Natural killer cell (primary cell): ENCODE measurements around the gene WDR44. TPM values are rescaled to one million over a fixed set of nuclear protein-coding genes. Genes with fewer than 3 reads are reported as not detected.
"Not testable (repeated sequence)": the region's sequence is repeated elsewhere in the genome, so short reads cannot be mapped to it uniquely, and the experiment has no call there.

Source experiments
- ATAC-seq, 3 donors: fragments of 150-1000 bp in 2 of 3; fragments of 200-7000 bp in 1 of 3; cut with Tn5 transposase; 1 replicate in 1 of 3; 2 replicates in 2 of 3; pipeline ENCODE4 v1.10.0; 2021; ENCODE audit warnings: mild to moderate bottlenecking in 2 of 3, moderate library complexity in 2 of 3
- DNase-seq, 2 donors: peaks; one replicate each; pipeline versions ENCODE4 v3.0.0 to v3.0.0-alpha.2; 2013 to 2021; ENCODE audit warnings: mixed read lengths in 1 of 2
- H3K27ac ChIP-seq: one replicate; pipeline ENCODE4 v1.5.1; 2013; ENCODE audit warnings: mild to moderate bottlenecking, low read length
- H3K27me3 ChIP-seq: one replicate; pipeline ENCODE4 v1.6.1; 2013; ENCODE audit warnings: low read length; ENCODE audit not compliant: control insufficient read depth, insufficient read depth
- H3K36me3 ChIP-seq: one replicate; pipeline ENCODE4 v1.6.1; 2013; ENCODE audit warnings: low read length; ENCODE audit not compliant: control insufficient read depth, insufficient read depth
- H3K4me1 ChIP-seq: one replicate; pipeline ENCODE4 v1.6.1; 2013; ENCODE audit warnings: low read length; ENCODE audit not compliant: control insufficient read depth, insufficient read depth
- H3K4me3 ChIP-seq: one replicate; pipeline ENCODE4 v1.5.1; 2013; ENCODE audit warnings: low read length
- H3K9me3 ChIP-seq: one replicate; pipeline ENCODE4 v1.6.1; 2013; ENCODE audit warnings: low read length; ENCODE audit not compliant: control insufficient read depth, insufficient read depth
- H3K27ac Mint-ChIP-seq, 2 donors: one replicate each; pipeline ENCODE4 v1.8.0; 2022; ENCODE audit warnings: mild to moderate bottlenecking in 2 of 2, mixed read lengths in 2 of 2, moderate library complexity in 1 of 2
- H3K27me3 Mint-ChIP-seq, 2 donors: one replicate each; pipeline ENCODE4 v1.8.0; 2022; ENCODE audit warnings: low read depth in 2 of 2, mixed read lengths in 2 of 2
- H3K36me3 Mint-ChIP-seq: one replicate; pipeline ENCODE4 v1.8.0; 2022; ENCODE audit warnings: mixed read lengths
- H3K4me1 Mint-ChIP-seq, 2 donors: one replicate each; pipeline ENCODE4 v1.8.0; 2022; ENCODE audit warnings: mixed read lengths in 2 of 2
- H3K4me3 Mint-ChIP-seq: one replicate; pipeline ENCODE4 v1.8.0; 2022; ENCODE audit warnings: mild to moderate bottlenecking, moderate library complexity, mixed read lengths
- H3K9me3 Mint-ChIP-seq, 2 donors: one replicate each; pipeline ENCODE4 v1.8.0; 2022; ENCODE audit warnings: mixed read lengths in 2 of 2
- CTCF ChIP-seq: fragments of 200-600 bp; IDR thresholded peaks from one replicate; pipeline ENCODE4 v1.8.0; 2022; ENCODE audit warnings: antibody characterized with exemption
- WGBS: methylation state at CpG from one replicate; pipeline ENCODE4 v1.1.7; 2013; ENCODE audit warnings: missing lambda C conversion rate; ENCODE audit not compliant: insufficient coverage; 5-methylcytosine and 5-hydroxymethylcytosine counted together
- intact Hi-C: fragments of 100-400 bp; cut with micrococcal nuclease; formaldehyde crosslinking; loops from one replicate; pipeline ENCODE4 v1.14.2; 2022
- total RNA-seq, 4 donors: library from RNA; stranded (reverse); fragments of 120-200 nt in 1 of 4; gene quantifications; one replicate each; pipeline versions ENCODE4 v1.2.3 to v1.2.4, GENCODE V29; 2013 to 2022

WDR44 gene
- total RNA-seq, 3 donors from 2014 or later (not counting 1 experiment from before 2014, with no cell fraction given), result 14.6 to 17.5 (median 16.0) TPM

DNA sequence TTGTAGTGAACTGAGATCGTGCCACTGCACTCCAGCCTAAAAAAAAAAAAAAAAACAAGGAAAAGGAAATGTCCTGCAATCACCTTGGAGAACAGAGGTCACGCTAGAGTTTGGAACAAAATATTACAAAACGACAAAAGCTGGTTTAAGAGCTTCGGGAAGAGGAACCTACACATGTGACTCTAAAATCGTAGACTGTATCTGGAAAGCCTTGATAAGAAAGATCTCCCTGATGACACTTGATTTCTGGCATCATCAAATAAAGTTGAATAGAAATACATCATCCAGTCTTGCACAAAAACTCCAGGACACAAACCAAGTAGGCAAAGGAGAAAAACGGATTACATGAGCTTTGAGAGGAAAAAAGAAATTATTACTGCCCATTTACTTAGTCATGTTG is 118.6 kb downstream of the WDR44 start:
- Mint-ChIP-seq H3K27me3 (peaks cover 0 to 7% of the 10 kb centered on the region in 2 donors), H3K4me3 (no peak overlapping the region), H3K9me3 (no peaks in the 10 kb centered on the region), H3K27ac (no peak overlapping the region), H3K36me3 (no peaks in the 10 kb centered on the region), H3K4me1 (no peaks in the 10 kb centered on the region)
- TF ChIP-seq CTCF, result no peak
- Histone ChIP-seq H3K27ac (no peak overlapping the region), H3K4me3 (no peak overlapping the region), H3K9me3 (no peaks in the 10 kb centered on the region), H3K27me3 (no peaks in the 10 kb centered on the region), H3K36me3 (no peaks in the 10 kb centered on the region), H3K4me1 (no peaks in the 10 kb centered on the region)
- ATAC-seq, result no peak
- intact Hi-C loops, result no loop called here
- no peak for DNase-seq
- 34% methylated on average over 3 of the region's 6 CpGs for WGBS

DNA sequence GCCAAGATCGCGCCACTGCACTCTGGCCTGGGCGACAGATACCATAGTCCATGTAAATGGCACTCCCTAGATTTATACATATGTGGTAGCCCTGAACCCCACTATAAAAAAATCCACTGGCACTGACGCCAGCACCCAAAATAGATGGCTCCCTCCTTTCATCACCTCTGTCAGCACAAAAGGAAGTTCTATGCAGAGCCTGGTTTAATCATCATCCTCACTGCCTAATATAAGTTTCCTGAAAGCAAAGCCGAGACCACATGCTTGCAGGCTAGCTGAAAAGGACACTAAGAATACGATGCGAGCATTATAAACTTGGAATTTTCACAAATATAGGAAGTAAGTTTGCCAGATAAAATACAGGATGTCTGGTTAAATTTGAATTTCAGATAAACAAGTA is 122.2 kb downstream of the WDR44 start:
- Histone ChIP-seq H3K4me3 (no peak overlapping the region), H3K27me3 (no peaks in the 10 kb centered on the region), H3K9me3 (no peaks in the 10 kb centered on the region), H3K36me3 (no peaks in the 10 kb centered on the region), H3K27ac (no peak overlapping the region), H3K4me1 (no peaks in the 10 kb centered on the region)
- no peak for DNase-seq
- Mint-ChIP-seq H3K4me3 (no peak overlapping the region), H3K4me1 (no peaks in the 10 kb centered on the region), H3K27ac (no peak overlapping the region), H3K36me3 (no peaks in the 10 kb centered on the region), H3K9me3 (no peaks in the 10 kb centered on the region), H3K27me3 (peaks cover 0 to 7% of the 10 kb centered on the region in 2 donors)
- ATAC-seq, result no peak
- intact Hi-C loops, result no loop called here
- no peak for TF ChIP-seq CTCF
- WGBS, result 50% methylated on average over 7 of the region's 7 CpGs

DNA sequence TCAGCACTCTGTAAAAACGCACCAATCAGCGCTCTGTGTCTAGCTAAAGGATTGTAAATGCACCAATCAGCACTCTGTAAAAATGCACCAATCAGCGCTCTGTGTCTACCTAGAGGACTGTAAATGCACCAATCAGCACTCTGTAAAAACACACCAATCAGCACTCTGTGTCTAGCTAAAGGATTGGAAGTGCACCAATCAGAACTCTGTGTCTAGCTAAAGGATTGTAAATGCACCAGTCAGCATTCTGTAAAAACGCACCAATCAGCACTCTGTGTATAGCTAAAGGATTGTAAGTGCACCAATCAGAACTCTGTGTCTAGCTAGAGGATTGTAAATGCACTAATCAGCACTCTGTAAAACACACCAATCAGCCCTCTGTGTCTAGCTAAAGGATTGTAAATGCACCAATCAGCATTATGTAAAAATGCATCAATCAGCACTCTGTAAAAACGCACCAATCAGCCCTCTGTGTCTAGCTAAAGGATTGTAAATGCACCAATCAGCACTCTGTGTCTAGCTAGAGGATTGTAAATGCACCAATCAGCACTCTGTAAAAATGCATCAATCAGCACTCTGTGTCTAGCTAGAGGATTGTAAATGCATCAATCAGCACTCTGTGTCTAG is 124.9 kb downstream of the WDR44 start:
- H3K36me3 Mint-ChIP-seq, H3K36me3 ChIP-seq, H3K4me1 ChIP-seq, H3K27ac Mint-ChIP-seq, H3K4me1 Mint-ChIP-seq, H3K4me3 Mint-ChIP-seq, H3K27me3 Mint-ChIP-seq, ATAC-seq, H3K9me3 ChIP-seq, H3K27ac ChIP-seq, H3K27me3 ChIP-seq, DNase-seq, H3K9me3 Mint-ChIP-seq, intact Hi-C loops, H3K4me3 ChIP-seq: not testable (repeated sequence)
- WGBS, result 90% methylated on average over 2 of the region's 5 CpGs

DNA sequence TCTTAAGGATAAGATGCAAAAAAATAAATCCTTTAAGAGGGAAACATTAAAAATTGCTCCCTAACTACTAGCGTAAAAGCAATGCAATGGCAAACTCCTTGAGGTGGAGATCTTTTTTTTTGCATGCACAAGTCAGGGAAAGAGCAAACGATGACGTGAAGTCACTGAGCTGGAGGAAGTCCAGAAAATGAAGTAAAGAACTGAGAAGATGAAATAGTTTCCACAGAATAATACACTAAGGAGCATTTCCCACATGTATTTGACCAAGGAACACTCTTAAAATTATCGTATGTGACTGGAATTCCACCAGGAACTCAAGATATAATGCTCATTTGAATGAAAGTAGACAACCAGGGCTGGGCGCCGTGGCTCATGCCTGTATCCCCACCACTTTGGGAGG is 128.7 kb downstream of the WDR44 start:
- WGBS, result 92% methylated on average over 4 of the region's 6 CpGs
- no peaks in the 10 kb centered on the region for H3K36me3 ChIP-seq
- Mint-ChIP-seq H3K4me1 (no peaks in the 10 kb centered on the region), H3K4me3 (no peak overlapping the region), H3K27ac (no peak overlapping the region), H3K36me3 (no peaks in the 10 kb centered on the region), H3K9me3 (no peaks in the 10 kb centered on the region), H3K27me3 (peaks cover 0 to 2% of the 10 kb centered on the region in 2 donors)
- DNase-seq (no peak), ATAC-seq (no peak)
- H3K9me3 ChIP-seq, result no peaks in the 10 kb centered on the region
- no peak overlapping the region for H3K4me3 ChIP-seq
- no peaks in the 10 kb centered on the region for H3K4me1 ChIP-seq
- no peak overlapping the region for H3K27ac ChIP-seq
- no peaks in the 10 kb centered on the region for H3K27me3 ChIP-seq
- intact Hi-C loops, result no loop called here
- TF ChIP-seq CTCF, result no peak
